DOHH2 (cell line): Measurements from ENCODE around the gene BGN.

Source experiments
- H3F3A ChIP-seq: fragments of 200-600 bp; sonication (generic), shearing (Covaris generic); 2 replicates; pipeline ENCODE4 v1.6.0; 2016; ENCODE audit warnings: antibody characterized with exemption, mild to moderate bottlenecking; ENCODE audit not compliant: control insufficient read depth, insufficient read depth
- H3K27ac ChIP-seq: fragments of 200-600 bp; sonication (generic); 2 replicates; pipeline ENCODE4 v1.5.1; 2014; ENCODE audit warnings: low read depth, mild to moderate bottlenecking, low read length, moderate library complexity
- H3K27me3 ChIP-seq: fragments of 200-600 bp; sonication (generic); 2 replicates; pipeline ENCODE4 v1.6.1; 2014; ENCODE audit warnings: mild to moderate bottlenecking, low read length, mixed read lengths; ENCODE audit not compliant: control insufficient read depth
- H3K36me3 ChIP-seq: fragments of 200-600 bp; sonication (generic); 2 replicates; pipeline ENCODE4 v1.6.1; 2014; ENCODE audit warnings: mild to moderate bottlenecking, low read length, moderate library complexity, mixed read lengths; ENCODE audit not compliant: control insufficient read depth
- H3K4me1 ChIP-seq: fragments of 200-600 bp; sonication (generic); 2 replicates; pipeline ENCODE4 v1.6.1; 2014; ENCODE audit warnings: mild to moderate bottlenecking, low read length, mixed read lengths; ENCODE audit not compliant: control insufficient read depth
- H3K4me2 ChIP-seq: fragments of 200-600 bp; sonication (generic); 2 replicates; pipeline ENCODE4 v1.6.0; 2014; ENCODE audit warnings: mild to moderate bottlenecking, low read length, moderate library complexity
- H3K4me3 ChIP-seq: fragments of 200-600 bp; sonication (generic); 2 replicates; pipeline ENCODE4 v1.5.1; 2014; ENCODE audit warnings: mild to moderate bottlenecking, low read length, mixed read lengths
- H3K79me2 ChIP-seq: fragments of 200-600 bp; sonication (generic); 2 replicates; pipeline ENCODE4 v1.6.1; 2014; ENCODE audit warnings: mild to moderate bottlenecking, low read length, mixed read lengths; ENCODE audit not compliant: control insufficient read depth
- H3K9me2 ChIP-seq: fragments of 200-600 bp; sonication (generic); replicated peaks from 2 replicates; pipeline ENCODE4 v1.6.1; 2014; ENCODE audit warnings: mild to moderate bottlenecking, low read length, mixed read lengths; ENCODE audit not compliant: control insufficient read depth
- H3K9me3 ChIP-seq: fragments of 200-600 bp; sonication (generic); 2 replicates; pipeline ENCODE4 v1.6.1; 2014; ENCODE audit warnings: antibody characterized with exemption, low read length, mixed read lengths; ENCODE audit not compliant: control insufficient read depth, insufficient read depth
- H4K20me1 ChIP-seq: fragments of 200-600 bp; sonication (generic); 2 replicates; pipeline ENCODE4 v1.6.0; 2014; ENCODE audit warnings: low read depth, mild to moderate bottlenecking, antibody characterized with exemption, low read length, moderate library complexity; ENCODE audit not compliant: control insufficient read depth, insufficient read depth
- EZH2phosphoT487 ChIP-seq: fragments of 200-600 bp; sonication (generic); IDR thresholded peaks from 2 replicates; pipeline ENCODE4 v1.6.1; 2017; ENCODE audit warnings: borderline replicate concordance, mild to moderate bottlenecking, antibody characterized with exemption, low read length, moderate library complexity, mixed read lengths
- TF ChIP-seq, protein P1 (sequence below): fragments of 200-600 bp; sonication (generic); IDR thresholded peaks from one replicate; pipeline ENCODE4 v1.5.1; 2014; ENCODE audit warnings: antibody characterized with exemption, mild to moderate bottlenecking, low read depth, low read length; ENCODE audit not compliant: poor library complexity, severe bottlenecking

The BGN gene

DNA sequence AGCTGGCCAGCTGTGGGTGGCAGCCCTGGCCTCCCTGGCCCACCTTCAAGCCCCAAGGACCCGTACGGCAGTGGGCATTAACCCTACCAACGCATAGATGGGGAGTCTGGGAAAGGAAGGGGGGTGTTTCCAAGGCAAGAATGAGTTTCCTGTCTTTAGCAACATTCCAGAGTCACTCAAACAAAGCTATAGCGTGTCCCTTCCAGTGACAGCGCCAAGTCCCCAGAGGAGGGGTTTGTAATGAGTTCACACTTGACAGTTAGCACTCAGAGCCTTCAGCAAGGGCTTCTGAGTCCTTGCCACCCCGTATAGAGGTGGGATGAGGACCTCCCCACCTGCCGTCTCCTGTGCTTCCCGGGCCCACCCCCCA, 1.8 kb downstream of the BGN start:
- no peak overlapping the region for H3K4me2 ChIP-seq
- no peaks in the 10 kb centered on the region for H3K9me2 ChIP-seq
- H3K9me3 ChIP-seq = no peaks in the 10 kb centered on the region
- no peak for TF ChIP-seq EZH2phosphoT487
- TF ChIP-seq, protein P1, sequence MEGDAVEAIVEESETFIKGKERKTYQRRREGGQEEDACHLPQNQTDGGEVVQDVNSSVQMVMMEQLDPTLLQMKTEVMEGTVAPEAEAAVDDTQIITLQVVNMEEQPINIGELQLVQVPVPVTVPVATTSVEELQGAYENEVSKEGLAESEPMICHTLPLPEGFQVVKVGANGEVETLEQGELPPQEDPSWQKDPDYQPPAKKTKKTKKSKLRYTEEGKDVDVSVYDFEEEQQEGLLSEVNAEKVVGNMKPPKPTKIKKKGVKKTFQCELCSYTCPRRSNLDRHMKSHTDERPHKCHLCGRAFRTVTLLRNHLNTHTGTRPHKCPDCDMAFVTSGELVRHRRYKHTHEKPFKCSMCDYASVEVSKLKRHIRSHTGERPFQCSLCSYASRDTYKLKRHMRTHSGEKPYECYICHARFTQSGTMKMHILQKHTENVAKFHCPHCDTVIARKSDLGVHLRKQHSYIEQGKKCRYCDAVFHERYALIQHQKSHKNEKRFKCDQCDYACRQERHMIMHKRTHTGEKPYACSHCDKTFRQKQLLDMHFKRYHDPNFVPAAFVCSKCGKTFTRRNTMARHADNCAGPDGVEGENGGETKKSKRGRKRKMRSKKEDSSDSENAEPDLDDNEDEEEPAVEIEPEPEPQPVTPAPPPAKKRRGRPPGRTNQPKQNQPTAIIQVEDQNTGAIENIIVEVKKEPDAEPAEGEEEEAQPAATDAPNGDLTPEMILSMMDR = no peak
- H3K36me3 ChIP-seq = no peaks in the 10 kb centered on the region
- no peaks in the 10 kb centered on the region for H4K20me1 ChIP-seq
- H3K27ac ChIP-seq = no peak overlapping the region
- no peaks in the 10 kb centered on the region for H3K79me2 ChIP-seq
- no peaks in the 10 kb centered on the region for H3K4me1 ChIP-seq
- H3K27me3 ChIP-seq = no peaks in the 10 kb centered on the region
- no peak overlapping the region for H3K4me3 ChIP-seq
- H3F3A ChIP-seq = no peaks in the 10 kb centered on the region

DNA sequence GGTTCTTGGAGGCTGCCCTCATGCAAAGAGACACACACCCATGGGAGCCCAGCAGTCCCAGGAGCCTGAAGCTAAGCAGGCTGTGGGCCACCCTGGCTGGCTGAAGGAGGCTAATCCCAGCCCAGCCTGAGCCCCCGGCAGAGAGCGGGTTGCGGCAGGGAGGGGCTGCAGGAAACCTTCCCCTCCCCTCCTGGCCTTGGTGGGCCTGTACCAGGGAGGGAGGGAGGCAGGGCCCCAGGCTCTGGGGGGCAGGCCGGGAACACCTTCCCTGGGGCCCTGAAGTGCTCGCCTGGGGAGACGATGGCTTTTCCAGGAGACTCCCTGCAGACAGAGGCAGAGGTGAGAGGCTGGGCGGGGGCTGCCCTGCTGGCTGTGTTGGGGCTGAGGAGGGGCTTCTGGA, 3.7 kb downstream of the BGN start:
- no peak overlapping the region for H3K4me2 ChIP-seq
- no peaks in the 10 kb centered on the region for H3K79me2 ChIP-seq
- no peaks in the 10 kb centered on the region for H3K9me3 ChIP-seq
- no peaks in the 10 kb centered on the region for H3K36me3 ChIP-seq
- no peaks in the 10 kb centered on the region for H3K27me3 ChIP-seq
- H3K9me2 ChIP-seq = no peaks in the 10 kb centered on the region
- H3F3A ChIP-seq = no peaks in the 10 kb centered on the region
- H3K4me1 ChIP-seq = no peaks in the 10 kb centered on the region
- no peak overlapping the region for H3K27ac ChIP-seq
- H3K4me3 ChIP-seq = no peak overlapping the region
- H4K20me1 ChIP-seq = no peaks in the 10 kb centered on the region
- no peak for TF ChIP-seq EZH2phosphoT487
- TF ChIP-seq, protein P1 = no peak

DNA sequence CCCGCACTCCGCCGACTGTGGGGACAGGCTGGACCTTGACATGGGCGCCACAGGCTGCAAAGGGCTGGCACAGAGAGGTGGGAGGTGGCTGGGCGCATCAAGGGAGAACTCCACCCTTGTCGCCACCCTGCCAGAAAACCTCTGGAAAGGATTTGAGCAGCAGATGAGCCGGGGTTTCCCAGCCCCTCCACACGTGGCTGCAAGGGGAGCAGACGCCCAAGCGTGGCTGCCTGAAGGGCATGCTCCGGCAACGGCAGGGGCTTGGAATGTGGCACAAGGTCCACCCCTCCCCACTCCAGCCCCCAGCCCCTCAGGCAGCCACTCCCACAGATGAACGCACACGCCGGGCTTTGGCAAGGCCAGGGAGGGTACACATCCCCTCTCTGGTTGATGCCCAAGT, 4.6 kb downstream of the BGN start:
- no peak overlapping the region for H3K27ac ChIP-seq
- H4K20me1 ChIP-seq = no peaks in the 10 kb centered on the region
- H3F3A ChIP-seq = no peaks in the 10 kb centered on the region
- no peak overlapping the region for H3K4me2 ChIP-seq
- no peaks in the 10 kb centered on the region for H3K36me3 ChIP-seq
- H3K27me3 ChIP-seq = no peaks in the 10 kb centered on the region
- no peaks in the 10 kb centered on the region for H3K9me2 ChIP-seq
- no peak overlapping the region for H3K4me3 ChIP-seq
- H3K4me1 ChIP-seq = no peaks in the 10 kb centered on the region
- no peaks in the 10 kb centered on the region for H3K79me2 ChIP-seq
- TF ChIP-seq, protein P1 = no peak
- TF ChIP-seq EZH2phosphoT487 = no peak
- H3K9me3 ChIP-seq = no peaks in the 10 kb centered on the region

DNA sequence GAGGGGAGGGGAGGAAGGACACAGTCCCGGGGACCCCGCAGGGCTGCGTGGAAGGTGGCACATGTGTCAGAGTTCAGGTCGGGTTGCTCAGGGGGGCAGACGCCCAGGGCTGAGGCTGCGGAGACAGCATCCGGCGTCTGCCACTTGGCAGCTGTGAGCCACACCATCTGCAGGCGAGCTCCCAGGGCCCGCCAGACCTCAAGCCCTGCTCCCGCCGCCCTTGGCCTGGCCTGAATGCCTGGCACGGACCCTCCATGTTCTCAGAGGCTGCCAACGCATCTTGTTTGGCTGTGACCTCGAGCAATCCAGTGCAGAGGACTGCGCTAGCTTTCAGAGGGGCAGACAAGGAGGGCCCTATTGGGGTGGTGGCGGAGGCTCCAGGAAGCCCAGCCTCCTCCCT, 5.1 kb downstream of the BGN start:
- Histone ChIP-seq H3F3A (no peaks in the 10 kb centered on the region), H3K4me3 (no peak overlapping the region), H3K36me3 (no peaks in the 10 kb centered on the region), H4K20me1 (no peaks in the 10 kb centered on the region), H3K9me3 (no peaks in the 10 kb centered on the region), H3K27me3 (no peaks in the 10 kb centered on the region), H3K4me2 (no peak overlapping the region), H3K27ac (no peak overlapping the region), H3K4me1 (no peaks in the 10 kb centered on the region), H3K79me2 (no peaks in the 10 kb centered on the region), H3K9me2 (no peaks in the 10 kb centered on the region)
- TF ChIP-seq, protein P1 = no peak
- no peak for TF ChIP-seq EZH2phosphoT487
